NCI-H2081 (cell line): ENCODE data around the gene SUGCT.
"Not testable (repeated sequence)": the region's sequence is repeated elsewhere in the genome, so short reads cannot be mapped to it uniquely, and the experiment has no call there.

Experiments
- DNase-seq, 2 experiments: peaks; one replicate each; lab custom pipeline; 2025; lab: John Stamatoyannopoulos, UW

Gene SUGCT

DNA sequence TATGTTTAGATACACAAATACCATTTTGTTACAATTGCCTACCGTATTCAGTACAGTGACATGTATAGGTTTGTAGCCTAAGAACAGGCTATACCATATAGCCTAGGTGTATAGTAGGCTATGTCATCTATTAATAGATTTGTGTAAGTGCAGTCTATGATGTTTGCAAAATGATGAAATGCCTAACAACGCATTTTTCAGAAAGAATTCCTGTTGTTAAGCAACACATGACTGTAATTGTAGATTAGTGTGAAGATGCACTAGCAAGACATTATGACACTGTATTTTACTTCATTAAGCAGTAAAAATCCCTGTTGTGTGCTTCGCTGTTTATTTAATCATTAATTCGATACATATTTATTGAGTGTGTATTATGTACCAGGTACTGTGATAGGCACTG lies 446.0 kb downstream of the SUGCT start:
- no peak for DNase-seq

DNA sequence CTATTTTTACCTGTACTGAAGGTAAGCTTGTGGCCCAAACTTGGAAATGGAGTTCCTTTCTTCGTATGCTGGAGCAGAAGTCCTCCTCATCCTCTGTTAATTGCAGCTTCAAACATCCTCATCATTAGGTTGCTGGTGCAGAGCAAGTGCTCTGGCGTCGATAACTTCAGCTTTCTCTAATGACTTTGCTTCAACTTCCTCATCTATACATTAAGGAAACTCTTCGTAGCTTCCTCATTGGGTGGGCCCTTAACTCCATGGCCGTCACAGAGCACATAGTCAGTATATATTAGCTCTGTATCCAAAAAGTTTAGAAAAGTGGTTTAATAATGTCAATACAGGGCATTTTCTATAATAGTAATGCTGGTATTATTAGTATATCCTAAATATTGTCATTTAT lies 447.7 kb downstream of the SUGCT start:
- no peak for DNase-seq

GRCh38 chr7:40583667-40584444 lies 449.1 kb downstream of the SUGCT start:
- DNase-seq: no peak

DNA sequence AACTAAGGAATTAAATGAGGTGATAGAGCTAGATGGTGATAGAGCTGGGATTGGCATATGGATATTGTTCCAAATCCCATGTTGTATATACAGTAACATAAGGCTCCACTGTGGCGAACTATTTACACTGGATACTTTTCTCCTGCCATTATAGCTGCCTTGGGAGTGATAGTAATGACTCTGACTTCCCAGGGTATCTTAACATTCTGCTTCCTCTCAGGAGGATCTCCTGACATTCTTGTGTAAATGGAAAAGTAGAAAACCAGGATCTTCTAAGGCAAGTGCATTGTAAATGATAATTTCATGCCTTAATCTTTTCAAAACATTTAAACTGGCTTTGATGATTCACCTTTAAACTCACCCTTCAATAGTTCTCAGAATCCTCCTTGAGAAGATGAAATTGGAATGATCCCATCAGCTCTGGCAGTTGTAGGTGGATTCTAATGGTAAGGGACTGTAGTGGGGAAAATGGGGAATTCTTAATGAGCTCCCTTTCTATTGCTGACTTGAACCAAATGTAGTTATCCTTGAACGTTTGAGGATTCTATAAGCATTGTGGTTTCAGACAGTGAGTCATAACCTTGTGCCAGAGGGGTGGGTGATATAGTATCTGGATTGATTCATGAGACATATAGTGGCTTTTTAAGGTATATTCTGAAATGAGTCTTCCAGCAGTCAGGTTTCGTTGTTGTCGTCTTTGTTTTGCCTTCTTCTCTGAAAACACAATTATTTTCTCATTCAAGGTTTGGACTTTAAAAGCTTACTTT lies 450.0 kb downstream of the SUGCT start:
- no peak for DNase-seq

GRCh38 chr7:40586197-40586596 lies 451.4 kb downstream of the SUGCT start:
- no peak for DNase-seq

DNA sequence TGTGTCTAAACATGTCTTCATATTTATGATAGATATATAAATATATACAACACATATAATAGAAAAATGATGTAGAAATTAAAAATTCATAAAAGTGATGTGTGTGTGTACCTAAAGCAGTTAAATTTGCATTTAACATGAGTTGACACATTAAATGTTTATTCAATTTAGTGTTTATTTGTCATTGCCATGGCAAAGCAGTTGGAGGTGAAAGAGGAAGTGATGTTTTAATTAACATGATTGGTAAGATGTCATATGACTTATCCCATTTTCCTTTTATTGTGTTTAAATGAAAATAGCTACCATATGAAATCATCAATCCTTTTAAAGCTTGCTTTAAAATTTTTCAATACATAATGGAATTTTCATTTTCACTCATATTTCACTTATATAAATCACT lies 452.6 kb downstream of the SUGCT start:
- DNase-seq: no peak

DNA sequence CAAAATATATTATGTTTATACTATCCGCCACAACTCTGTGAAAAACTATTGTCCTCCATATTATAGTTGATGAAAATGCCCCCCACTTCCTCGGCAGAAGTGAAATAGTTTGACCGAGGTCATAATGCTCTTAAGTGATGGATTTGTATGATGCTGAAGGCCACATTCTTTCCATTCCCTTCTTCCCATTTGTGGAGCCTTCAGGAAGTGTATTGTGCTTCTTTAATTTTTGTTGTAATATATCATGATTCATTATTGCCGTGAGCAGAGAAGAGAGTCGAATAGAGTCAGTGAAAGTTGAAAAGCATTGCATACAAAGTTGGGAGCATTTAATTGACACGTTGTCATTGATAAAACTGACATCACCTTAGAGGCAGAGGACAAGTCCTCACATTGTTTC lies 460.3 kb downstream of the SUGCT start:
- no peak for DNase-seq

DNA sequence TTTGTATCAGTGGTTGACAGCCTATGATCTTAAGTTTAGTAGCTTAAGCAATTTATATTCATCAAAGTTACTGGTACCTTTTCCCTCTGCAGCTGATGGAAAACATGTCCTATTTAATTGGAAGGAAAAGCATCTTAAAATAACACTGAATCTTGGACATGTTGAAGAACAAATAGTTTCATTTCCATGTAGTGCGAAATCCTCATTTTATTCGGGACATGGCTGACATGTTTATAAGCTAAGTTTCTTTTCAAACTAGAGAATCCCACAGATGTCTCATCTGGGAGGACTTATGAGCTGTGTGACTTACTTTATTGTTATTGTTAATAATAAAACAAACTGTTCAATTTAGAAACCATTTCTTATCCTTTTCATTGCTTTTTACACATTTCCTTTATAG lies 461.0 kb downstream of the SUGCT start:
- no peak for DNase-seq

GRCh38 chr7:40597517-40597916 lies 462.7 kb downstream of the SUGCT start:
- DNase-seq: no peak

DNA sequence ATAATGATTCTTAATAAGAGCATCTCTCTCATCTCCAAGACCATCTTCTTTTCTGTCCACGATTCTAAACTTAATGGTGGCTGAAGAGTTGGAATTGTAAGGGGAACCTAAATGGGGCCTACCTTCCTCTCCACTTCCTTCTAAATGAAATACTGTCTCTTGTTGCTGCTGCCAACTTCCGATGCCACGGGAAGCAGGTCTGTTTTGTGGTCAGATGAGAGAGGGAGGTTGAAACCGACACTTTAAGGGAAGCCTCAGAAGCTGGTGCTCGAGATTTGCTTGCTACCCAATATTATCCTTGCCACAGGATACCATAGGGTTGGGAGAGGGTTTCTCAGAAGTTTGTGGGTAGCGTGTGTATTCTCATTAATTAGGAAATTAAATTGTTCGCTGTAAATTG lies 464.1 kb downstream of the SUGCT start:
- DNase-seq: no peak

- DNase-seq: no peak
Measured at GRCh38 chr7:40599836-40600235, 465.0 kb downstream of the SUGCT start.

DNA sequence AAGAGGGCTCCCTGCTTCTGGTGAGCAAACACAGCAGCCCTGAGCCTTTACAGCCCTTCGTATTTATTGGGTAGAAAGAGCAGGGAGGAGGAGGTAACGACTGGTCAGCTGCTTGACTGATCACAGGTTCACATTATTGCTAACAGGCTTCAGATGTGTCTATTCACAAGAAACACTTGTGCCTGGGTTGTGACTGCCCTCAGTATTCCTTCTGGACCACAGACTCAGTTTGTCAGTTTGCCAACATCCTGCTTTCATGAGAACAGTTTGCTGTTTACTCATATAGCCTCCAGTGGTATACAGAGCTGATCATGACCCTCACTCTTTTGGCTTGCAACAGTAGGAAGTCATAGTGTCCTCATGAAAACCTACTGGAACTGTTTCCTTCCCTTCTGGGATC lies 467.5 kb downstream of the SUGCT start:
- not testable (repeated sequence) for DNase-seq

DNA sequence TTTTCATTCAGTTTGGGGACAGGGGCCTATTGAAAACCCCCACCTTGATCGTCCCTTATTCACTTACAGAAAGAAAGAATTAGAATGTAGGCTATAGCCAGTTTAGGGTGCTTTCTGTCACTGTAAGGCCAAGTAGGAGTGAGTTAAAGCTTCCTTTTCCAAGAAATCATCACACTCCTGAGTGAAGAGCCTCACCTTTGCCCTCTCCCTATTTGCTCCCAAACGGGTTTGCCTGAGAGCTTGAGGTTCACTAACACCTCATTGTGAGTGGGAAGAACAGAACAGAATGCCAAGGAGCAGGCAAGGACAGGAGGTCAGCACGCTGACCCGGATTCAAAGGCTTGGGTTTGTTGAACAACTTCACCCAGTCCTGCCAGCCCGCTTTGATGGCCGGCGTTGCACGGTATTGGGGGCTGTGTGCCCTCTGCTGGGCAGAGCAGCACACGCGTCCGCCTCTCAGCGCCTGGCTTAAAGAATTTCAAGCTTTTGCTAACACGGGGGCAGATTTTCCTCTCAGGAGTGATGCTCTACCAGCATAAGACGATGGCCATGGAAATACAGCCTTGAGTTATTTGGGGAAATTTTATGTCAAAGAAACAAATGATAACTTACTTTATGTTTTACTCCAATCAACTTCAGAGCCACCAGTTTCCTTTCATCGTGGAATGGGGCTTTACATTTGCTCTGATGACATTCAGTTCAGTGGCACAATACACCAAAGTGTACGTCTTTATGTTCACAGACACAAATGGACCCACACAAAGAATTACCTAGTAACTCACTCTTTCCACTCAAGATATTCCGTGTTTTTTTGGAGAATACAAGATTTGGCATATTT lies 470.0 kb downstream of the SUGCT start:
- DNase-seq: peak in 1 of 2 experiments; percentile 2

DNA sequence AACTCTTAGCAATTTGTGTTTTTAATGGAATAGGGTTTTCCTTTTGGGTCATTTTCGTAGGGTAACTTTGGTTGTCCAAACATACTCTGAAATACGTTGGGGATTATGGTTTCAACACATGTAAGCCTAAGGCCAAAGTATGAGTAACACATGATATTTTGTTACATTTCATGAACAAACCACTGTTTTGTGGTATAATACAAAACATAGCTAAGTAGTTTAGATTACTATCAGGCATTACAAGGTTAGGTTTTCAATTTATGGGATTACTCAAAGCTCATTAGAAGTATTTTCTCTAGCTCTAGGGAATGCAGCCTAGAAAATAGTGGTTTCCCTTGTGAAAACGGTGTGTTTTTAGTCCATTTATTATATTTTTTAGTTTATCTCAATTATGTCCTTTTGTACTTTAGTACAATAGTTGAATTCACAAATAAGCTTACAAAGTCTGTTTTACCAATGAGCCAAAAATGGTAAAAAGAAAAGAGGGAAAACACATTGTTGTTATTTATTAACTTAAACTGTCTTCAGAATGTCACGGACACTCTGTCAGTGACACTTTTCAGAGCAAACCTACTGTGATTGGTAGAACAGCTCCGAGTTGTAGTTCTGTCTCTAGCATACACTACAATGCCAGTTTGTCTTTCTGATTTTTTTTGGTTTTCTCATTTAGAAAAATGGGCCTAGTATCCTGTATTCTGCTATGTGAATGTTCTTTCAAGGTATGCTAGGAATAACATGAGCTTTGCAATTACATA lies 473.7 kb downstream of the SUGCT start:
- DNase-seq: no peak

DNA sequence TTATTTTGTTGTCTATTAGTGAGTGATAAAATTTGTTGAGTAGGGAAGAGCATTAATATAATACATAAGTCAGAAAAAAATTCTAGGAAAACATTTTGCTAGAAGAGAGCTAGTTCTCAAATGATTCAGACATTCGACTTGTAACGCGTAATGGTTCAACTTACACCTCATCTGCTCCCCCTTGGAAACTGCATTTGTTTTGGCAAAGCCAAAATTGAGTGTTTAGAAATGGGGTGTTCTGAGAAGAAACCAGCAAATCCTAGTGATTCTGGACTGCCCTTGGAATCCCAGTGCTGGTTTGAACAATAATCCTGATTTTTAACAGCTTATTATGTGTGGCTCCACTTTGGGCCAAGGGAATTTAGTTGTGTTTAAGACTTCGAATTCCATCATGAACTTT lies 475.7 kb downstream of the SUGCT start:
- no peak for DNase-seq

GRCh38 chr7:40611095-40611871 lies 476.5 kb downstream of the SUGCT start:
- no peak for DNase-seq

- DNase-seq: no peak
Measured at GRCh38 chr7:40612298-40612697, 477.5 kb downstream of the SUGCT start.

GRCh38 chr7:40619647-40620046 lies 484.8 kb downstream of the SUGCT start:
- DNase-seq: no peak

DNA sequence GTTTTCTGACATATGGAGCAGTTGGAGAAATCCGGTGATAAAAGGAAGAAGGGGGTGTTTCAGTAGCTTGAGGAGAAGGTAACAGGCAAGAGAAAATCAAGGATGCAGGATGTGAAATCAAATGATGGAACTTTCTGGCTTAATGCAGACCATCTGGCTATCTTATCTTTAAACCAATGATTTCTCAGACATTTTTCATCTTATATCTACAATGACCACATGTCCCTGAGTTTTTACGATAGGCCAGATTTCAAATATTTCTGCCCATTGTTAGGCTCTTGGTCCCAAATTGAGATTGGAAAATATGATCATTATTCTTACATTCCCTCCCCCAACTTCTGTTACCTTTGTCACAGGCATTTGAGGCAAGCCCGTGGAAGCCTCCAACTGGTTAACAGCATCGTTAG lies 486.8 kb downstream of the SUGCT start:
- DNase-seq: no peak

- DNase-seq: no peak
Measured at GRCh38 chr7:40622941-40623501, 488.2 kb downstream of the SUGCT start.

- DNase-seq: no peak
Measured at GRCh38 chr7:40623863-40624262, 489.1 kb downstream of the SUGCT start.
